Neuronal stem cell (in vitro differentiated cells): ENCODE results near the gene HDGFL3.

Source experiments
- DNase-seq: peaks from one replicate; pipeline ENCODE4 v3.0.0-alpha.2; 2013; ENCODE audit warnings: low spot score
- H2AFZ ChIP-seq: one replicate; pipeline ENCODE4 v1.6.1; 2013; ENCODE audit warnings: mild to moderate bottlenecking, low read length, inconsistent platforms
- H2AK5ac ChIP-seq: 2 replicates; pipeline ENCODE4 v1.6.1; 2013; ENCODE audit warnings: low read depth, mild to moderate bottlenecking, inconsistent platforms, low read length, moderate library complexity, mixed read lengths
- H2BK120ac ChIP-seq: 2 replicates; pipeline ENCODE4 v1.6.1; 2013; ENCODE audit warnings: low read depth, mild to moderate bottlenecking, inconsistent platforms, low read length, moderate library complexity, mixed read lengths
- H2BK12ac ChIP-seq: one replicate; pipeline ENCODE4 v1.6.1; 2013; ENCODE audit warnings: low read length, inconsistent platforms
- H2BK15ac ChIP-seq: 2 replicates; pipeline ENCODE4 v1.6.1; 2013; ENCODE audit warnings: mild to moderate bottlenecking, low read length, inconsistent platforms, mixed read lengths
- H2BK5ac ChIP-seq: one replicate; pipeline ENCODE4 v1.6.1; 2013; ENCODE audit warnings: inconsistent platforms, mild to moderate bottlenecking, low read length, moderate library complexity
- H3K14ac ChIP-seq: one replicate; pipeline ENCODE4 v1.6.1; 2013; ENCODE audit warnings: low read length, inconsistent platforms
- H3K18ac ChIP-seq: 2 replicates; pipeline ENCODE4 v1.6.1; 2013; ENCODE audit warnings: low read length, inconsistent platforms
- H3K23ac ChIP-seq: 2 replicates; pipeline ENCODE4 v1.6.1; 2013; ENCODE audit warnings: low read depth, mild to moderate bottlenecking, mixed read lengths, low read length, inconsistent platforms; ENCODE audit not compliant: poor library complexity
- H3K27ac ChIP-seq: replicated peaks from 3 replicates; pipeline ENCODE4 v1.5.1; 2013; ENCODE audit warnings: low read length, inconsistent platforms
- H3K27me3 ChIP-seq, 3 experiments: 2 replicates each; pipeline ENCODE4 v1.6.1; 2013; ENCODE audit warnings: low read length in 3 of 3, mild to moderate bottlenecking in 2 of 3, inconsistent platforms in 1 of 3, low read depth in 1 of 3, mixed read lengths in 1 of 3, moderate library complexity in 1 of 3; ENCODE audit not compliant: control insufficient read depth in 3 of 3, insufficient read depth in 3 of 3
- H3K36me3 ChIP-seq, 2 donors: replicated peaks in 1 of 2; 2 replicates each; pipeline ENCODE4 v1.6.1; 2013; ENCODE audit warnings: low read length in 2 of 2; ENCODE audit not compliant: control insufficient read depth in 2 of 2, insufficient read depth in 2 of 2
- H3K4ac ChIP-seq: 2 replicates; pipeline ENCODE4 v1.6.1; 2013; ENCODE audit warnings: inconsistent platforms, mild to moderate bottlenecking, low read length, moderate library complexity
- H3K4me1 ChIP-seq, 2 donors: 1 replicate in 1 of 2; 2 replicates in 1 of 2; pipeline ENCODE4 v1.6.1; 2013; ENCODE audit warnings: low read length in 2 of 2, low read depth in 1 of 2; ENCODE audit not compliant: control insufficient read depth in 2 of 2, insufficient read depth in 1 of 2
- H3K4me2 ChIP-seq: one replicate; pipeline ENCODE4 v1.6.1; 2013; ENCODE audit warnings: mild to moderate bottlenecking, low read length, inconsistent platforms; ENCODE audit not compliant: insufficient read depth, poor library complexity, severe bottlenecking
- H3K4me3 ChIP-seq, 2 donors: 2 replicates each; pipeline ENCODE4 v1.5.1; 2013; ENCODE audit warnings: low read length in 2 of 2, mild to moderate bottlenecking in 2 of 2, inconsistent platforms in 1 of 2, moderate library complexity in 1 of 2
- H3K79me1 ChIP-seq: one replicate; pipeline ENCODE4 v1.6.1; 2013; ENCODE audit warnings: low read depth, mild to moderate bottlenecking, inconsistent platforms, low read length, moderate library complexity
- H3K9ac ChIP-seq: one replicate; pipeline ENCODE4 v1.6.1; 2013; ENCODE audit warnings: mild to moderate bottlenecking, low read depth, low read length, inconsistent platforms; ENCODE audit not compliant: poor library complexity
- H3K9me3 ChIP-seq, 2 donors: replicated peaks in 1 of 2; 2 replicates each; pipeline versions ENCODE3 to v1.6.1; 2013; ENCODE audit warnings: low read length in 2 of 2, mild to moderate bottlenecking in 2 of 2, inconsistent platforms in 1 of 2, low read depth in 1 of 2, mixed read lengths in 1 of 2, moderate library complexity in 1 of 2; ENCODE audit not compliant: control insufficient read depth in 2 of 2, insufficient read depth in 1 of 2
- H4K8ac ChIP-seq: one replicate; pipeline ENCODE4 v1.6.1; 2013; ENCODE audit warnings: low read depth, mild to moderate bottlenecking, inconsistent platforms, low read length, moderate library complexity
- H4K91ac ChIP-seq: one replicate; pipeline ENCODE4 v1.6.1; 2013; ENCODE audit warnings: low read length, low read depth, mild to moderate bottlenecking, inconsistent platforms; ENCODE audit not compliant: poor library complexity
- WGBS, 2 donors: extraction: QIAGEN DNeasy Blood & Tissue Kit; methylation state at CpG; one replicate each; pipeline ENCODE4 v1.1.7; 2013; ENCODE audit warnings: missing lambda C conversion rate in 2 of 2, mixed read lengths in 1 of 2; ENCODE audit not compliant: insufficient read length in 2 of 2, insufficient replicate concordance in 1 of 2; ENCODE audit errors: extremely low coverage in 2 of 2; 5-methylcytosine and 5-hydroxymethylcytosine counted together

HDGFL3 gene

GRCh38 chr15:83199288-83199687 is 8.3 kb downstream of the HDGFL3 start:
- Histone ChIP-seq H2AK5ac (no peak overlapping the region), H3K23ac (no peak overlapping the region), H3K4me3 (no peak overlapping the region), H2AFZ (no peak overlapping the region), H3K14ac (no peak overlapping the region), H3K4ac (no peak overlapping the region), H3K9ac (no peak overlapping the region), H4K8ac (no peak overlapping the region), H2BK120ac (no peak overlapping the region), H3K27ac (no peak overlapping the region), H3K18ac (no peak overlapping the region), H2BK12ac (no peak overlapping the region), H4K91ac (no peak overlapping the region), H3K79me1 (no peaks in the 10 kb centered on the region), H3K4me2 (no peak overlapping the region), H2BK5ac (no peak overlapping the region), H3K9me3 (peaks cover 0 to 4% of the 10 kb centered on the region in 2 donors), H2BK15ac (no peak overlapping the region), H3K27me3 (no peaks in the 10 kb centered on the region), H3K4me1 (no peaks in the 10 kb centered on the region), H3K36me3 (peaks cover 0 to 43% of the 10 kb centered on the region in 2 donors)
- no CpG with 5 or more reads among the region's 1 CpG for WGBS, 2 donors
- DNase-seq: no peak

- H4K8ac ChIP-seq: no peak overlapping the region
- no peaks in the 10 kb centered on the region for H3K27me3 ChIP-seq
- no peak overlapping the region for H2BK12ac ChIP-seq
- no peak overlapping the region for H3K4ac ChIP-seq
- H3K79me1 ChIP-seq: peaks cover 3% of the 10 kb centered on the region
- no CpG with 5 or more reads among the region's 3 CpGs for WGBS, 2 donors
- no peak overlapping the region for H2BK120ac ChIP-seq
- no peak for DNase-seq
- peaks cover 2 to 12% of the 10 kb centered on the region in 2 donors for H3K9me3 ChIP-seq
- H2BK15ac ChIP-seq: no peak overlapping the region
- no peak overlapping the region for H2AK5ac ChIP-seq
- H3K23ac ChIP-seq: no peak overlapping the region
- H2AFZ ChIP-seq: no peak overlapping the region
- no peak overlapping the region for H3K27ac ChIP-seq
- peaks cover 2 to 43% of the 10 kb centered on the region in 2 donors for H3K36me3 ChIP-seq
- no peaks in the 10 kb centered on the region for H3K4me1 ChIP-seq
- no peak overlapping the region for H2BK5ac ChIP-seq
- no peak overlapping the region for H3K4me3 ChIP-seq
- H4K91ac ChIP-seq: no peak overlapping the region
- no peak overlapping the region for H3K14ac ChIP-seq
- no peak overlapping the region for H3K18ac ChIP-seq
- H3K4me2 ChIP-seq: no peak overlapping the region
- H3K9ac ChIP-seq: no peak overlapping the region
Measured at GRCh38 chr15:83198476-83198875, 9.1 kb downstream of the HDGFL3 start.

- Histone ChIP-seq H4K91ac (no peak overlapping the region), H3K4ac (no peak overlapping the region), H3K14ac (no peak overlapping the region), H3K23ac (no peak overlapping the region), H2AK5ac (no peak overlapping the region), H4K8ac (no peak overlapping the region), H2BK5ac (no peak overlapping the region), H3K4me2 (no peak overlapping the region), H2BK15ac (no peak overlapping the region), H3K4me1 (no peaks in the 10 kb centered on the region), H2BK120ac (no peak overlapping the region), H3K36me3 (peaks cover 2 to 58% of the 10 kb centered on the region in 2 donors), H3K18ac (no peak overlapping the region), H3K4me3 (no peak overlapping the region), H3K79me1 (peaks cover 3% of the 10 kb centered on the region), H3K9me3 (peaks cover 2 to 34% of the 10 kb centered on the region in 2 donors), H2AFZ (no peak overlapping the region), H3K27me3 (no peaks in the 10 kb centered on the region), H2BK12ac (no peak overlapping the region), H3K27ac (no peak overlapping the region), H3K9ac (no peak overlapping the region)
- no CpG with 5 or more reads among the region's 2 CpGs for WGBS, 2 donors
- DNase-seq: no peak
Measured at GRCh38 chr15:83194528-83194927, 13.1 kb downstream of the HDGFL3 start.

GRCh38 chr15:83193721-83194120 is 13.9 kb downstream of the HDGFL3 start:
- no CpG with 5 or more reads among the region's 2 CpGs for WGBS, 2 donors
- Histone ChIP-seq H3K27me3 (no peaks in the 10 kb centered on the region), H3K4ac (no peak overlapping the region), H3K79me1 (peaks cover 3% of the 10 kb centered on the region), H3K14ac (no peak overlapping the region), H2BK5ac (no peak overlapping the region), H4K91ac (no peak overlapping the region), H2BK120ac (no peak overlapping the region), H3K4me1 (no peaks in the 10 kb centered on the region), H4K8ac (no peak overlapping the region), H2AK5ac (no peak overlapping the region), H3K18ac (no peak overlapping the region), H3K36me3 (peaks cover 2 to 55% of the 10 kb centered on the region in 2 donors), H2BK12ac (no peak overlapping the region), H3K9me3 (peaks cover 2 to 36% of the 10 kb centered on the region in 2 donors), H3K4me2 (no peak overlapping the region), H2BK15ac (no peak overlapping the region), H3K27ac (no peak overlapping the region), H2AFZ (no peak overlapping the region), H3K4me3 (no peak overlapping the region), H3K23ac (no peak overlapping the region), H3K9ac (no peak overlapping the region)
- no peak for DNase-seq
